MG63 (cell line): ENCODE results near the gene TAF1B. TPM values are rescaled to one million over a fixed set of nuclear protein-coding genes. Genes with fewer than 3 reads are reported as not detected.
A peak's percentile ranks its signal among the peaks of the same experiment; 100 is the strongest.
"Not testable (repeated sequence)": the region's sequence is repeated elsewhere in the genome, so short reads cannot be mapped to it uniquely, and the experiment has no call there.

Experiments used
- DNase-seq: peaks from one replicate; pipeline ENCODE4 v3.0.0-alpha.2; 2020
- H3K27me3 ChIP-seq: fragments of 250-450 bp; sonication (Bioruptor Pico); 2 replicates; pipeline ENCODE4 v1.5.1; 2020; ENCODE audit warnings: mild to moderate bottlenecking, moderate library complexity
- H3K36me3 ChIP-seq: fragments of 250-450 bp; sonication (Bioruptor Pico); 2 replicates; pipeline ENCODE4 v1.5.1; 2020; ENCODE audit warnings: mild to moderate bottlenecking, moderate library complexity
- H3K4me3 ChIP-seq: fragments of 250-450 bp; sonication (Bioruptor Pico); 2 replicates; pipeline ENCODE4 v1.5.1; 2020; ENCODE audit warnings: mild to moderate bottlenecking, moderate library complexity
- H3K9me3 ChIP-seq: fragments of 250-450 bp; sonication (Bioruptor Pico); 2 replicates; pipeline ENCODE4 v1.5.1; 2020; ENCODE audit warnings: mild to moderate bottlenecking, moderate library complexity
- total RNA-seq: library from RNA; depleted of rRNA; stranded (reverse); fragments of >200 nt; shearing (Covaris generic); gene quantifications from 2 replicates; pipeline ENCODE4 v1.2.3, GENCODE V29; 2014; ENCODE audit warnings: low replicate concordance

The TAF1B gene
- total RNA-seq, 1 experiment from 2014 or later = 27.0 TPM

DNA sequence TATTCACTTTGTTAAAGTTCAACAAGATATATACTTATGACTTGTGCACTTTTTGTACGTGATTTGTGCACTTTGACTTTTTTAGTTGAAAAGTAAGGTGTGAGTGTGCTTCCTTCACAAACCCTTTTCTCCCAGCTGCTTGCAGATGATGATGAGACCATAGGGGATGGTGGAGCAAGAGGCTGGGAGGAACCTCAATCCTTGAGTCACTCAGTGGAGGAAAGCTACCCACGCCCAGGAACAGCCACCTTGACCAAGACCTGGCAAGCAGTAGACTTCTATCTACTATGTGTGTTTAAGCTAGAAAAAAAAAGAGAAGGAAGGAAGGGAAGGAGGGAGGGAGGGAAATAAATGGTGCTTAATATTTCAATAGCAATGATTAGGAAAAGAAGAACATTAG is 25.2 kb upstream of the TAF1B start:
- H3K4me3 ChIP-seq = no peak overlapping the region
- H3K9me3 ChIP-seq = no peaks in the 10 kb centered on the region
- H3K27me3 ChIP-seq = no peaks in the 10 kb centered on the region
- DNase-seq = no peak
- H3K36me3 ChIP-seq = no peaks in the 10 kb centered on the region

DNA sequence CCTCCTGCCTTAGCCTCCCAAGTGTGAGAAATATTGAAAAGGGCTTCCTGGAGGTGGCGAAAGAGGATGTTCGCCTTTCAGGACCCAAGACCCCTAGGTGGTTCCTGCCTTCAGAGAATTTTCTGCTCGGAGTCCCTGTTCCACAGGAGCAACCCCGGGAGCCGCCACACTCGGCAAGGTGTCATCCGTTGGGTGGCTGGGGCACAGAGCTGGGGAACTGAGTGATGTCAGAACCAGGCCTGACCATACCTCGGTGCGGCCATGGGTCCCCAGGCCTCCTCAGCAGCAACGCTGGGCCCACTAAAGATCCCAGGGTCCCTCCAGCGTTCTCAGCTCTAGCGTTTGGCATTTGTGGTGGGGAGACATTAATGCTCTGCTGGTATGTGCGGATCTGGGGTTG is 23.7 kb upstream of the TAF1B start:
- Histone ChIP-seq H3K4me3 (no peak overlapping the region), H3K27me3 (no peaks in the 10 kb centered on the region), H3K9me3 (no peaks in the 10 kb centered on the region), H3K36me3 (no peaks in the 10 kb centered on the region)
- no peak for DNase-seq

DNA sequence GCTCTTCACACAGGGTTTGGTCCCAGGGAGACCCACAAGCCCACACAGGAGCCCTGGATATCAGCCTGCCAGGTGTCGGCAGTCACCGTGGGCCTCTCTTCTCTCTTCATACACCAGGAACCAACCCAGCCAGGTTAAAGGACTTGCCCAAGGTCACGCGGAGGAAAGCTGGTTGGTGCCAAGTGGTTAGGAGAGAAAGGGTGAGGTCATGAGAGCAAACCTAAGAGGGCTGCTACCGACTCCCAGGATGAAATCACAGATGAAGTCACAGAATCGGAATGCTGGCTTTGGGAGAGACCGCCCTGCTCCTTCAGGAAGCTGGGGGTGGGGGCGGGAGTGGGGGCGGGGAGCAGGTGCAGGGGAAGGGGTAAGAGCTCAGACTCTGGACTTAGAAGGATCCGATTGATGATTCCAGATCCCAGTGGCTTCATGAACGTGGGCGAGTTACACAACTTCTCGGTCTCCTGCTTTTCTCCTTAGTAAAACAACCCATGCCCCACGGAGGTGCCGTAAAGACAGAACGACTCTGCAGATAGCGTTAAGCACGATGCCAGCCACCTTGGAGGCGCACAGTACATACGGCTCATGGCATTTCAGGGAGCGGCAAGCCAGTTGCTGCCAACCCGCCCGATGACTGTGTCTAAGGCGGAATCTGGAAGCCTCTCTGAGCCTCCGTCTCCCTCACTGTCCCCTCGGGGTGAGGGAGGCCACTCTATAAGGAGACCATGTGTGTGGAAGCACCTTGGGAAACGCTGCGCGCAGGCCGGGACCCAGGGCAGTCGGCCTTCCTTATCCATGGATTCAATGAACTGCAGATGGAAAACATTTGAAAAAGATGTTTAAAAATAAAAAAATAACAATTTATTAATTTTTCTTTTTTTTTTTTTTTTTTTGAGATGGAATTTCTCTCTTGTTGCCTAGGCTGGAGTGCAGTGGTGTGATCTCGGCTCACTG is 23.0 kb upstream of the TAF1B start:
- DNase-seq = peak; percentile 68
- H3K9me3 ChIP-seq = no peaks in the 10 kb centered on the region

DNA sequence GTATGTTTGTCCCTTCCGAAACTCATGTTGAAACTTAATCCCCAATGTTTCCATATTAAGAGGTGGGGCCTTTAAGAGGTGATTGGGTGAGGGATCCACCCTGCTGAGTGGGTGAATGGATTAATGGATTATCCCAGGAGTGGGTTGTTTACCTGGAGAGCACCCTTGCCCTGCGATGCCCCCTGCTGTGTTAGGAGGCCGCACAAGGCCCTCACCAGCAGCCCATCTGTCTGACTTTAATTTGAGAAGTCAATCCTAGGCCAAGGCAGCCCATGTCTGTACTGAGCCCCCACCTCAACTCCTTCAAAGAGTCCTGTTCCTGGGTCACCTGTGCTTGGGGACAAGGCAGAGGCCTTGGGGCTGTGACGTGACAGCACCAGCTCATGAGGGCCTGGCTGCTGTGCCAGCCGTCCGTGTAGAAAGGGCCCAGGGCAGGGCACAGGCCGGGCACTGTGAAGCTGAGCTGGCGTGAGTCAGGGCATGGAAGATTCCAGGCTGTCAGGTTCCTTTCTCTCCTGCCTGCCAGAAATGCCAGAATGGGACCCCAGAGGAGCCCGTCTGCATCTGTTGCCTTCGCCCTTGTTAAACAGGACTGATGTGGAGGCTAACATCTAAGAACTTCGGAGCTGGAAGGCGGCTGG is 21.3 kb upstream of the TAF1B start:
- no peak for DNase-seq
- Histone ChIP-seq H3K4me3 (no peak overlapping the region), H3K9me3 (no peaks in the 10 kb centered on the region), H3K27me3 (no peaks in the 10 kb centered on the region), H3K36me3 (no peaks in the 10 kb centered on the region)

More for the DNA sequence above, 23.0 kb upstream of the TAF1B start:
- Histone ChIP-seq H3K36me3 (no peaks in the 10 kb centered on the region), H3K4me3 (no peak overlapping the region), H3K27me3 (no peaks in the 10 kb centered on the region)

DNA sequence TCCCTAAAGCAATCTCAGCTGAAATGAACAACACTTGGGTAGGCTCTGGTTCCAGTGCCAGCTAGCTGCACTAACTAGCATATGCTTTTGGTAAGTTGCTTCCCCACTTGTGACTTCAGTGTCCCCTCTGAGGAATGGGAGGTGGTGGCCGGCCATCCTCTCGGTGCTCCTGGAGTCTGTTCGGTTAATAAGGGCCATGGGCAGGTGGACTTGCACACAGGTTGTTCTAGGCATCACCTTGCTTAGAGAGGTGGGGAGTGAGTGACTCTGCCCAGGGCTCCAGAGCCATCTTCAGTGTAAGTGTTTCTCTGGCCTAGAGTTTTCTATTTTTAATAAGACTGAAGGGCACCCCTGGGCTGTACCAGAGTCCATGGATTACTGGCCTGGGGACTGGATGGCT is 18.8 kb upstream of the TAF1B start:
- no peaks in the 10 kb centered on the region for H3K36me3 ChIP-seq
- H3K9me3 ChIP-seq = no peaks in the 10 kb centered on the region
- H3K4me3 ChIP-seq = no peak overlapping the region
- H3K27me3 ChIP-seq = no peaks in the 10 kb centered on the region
- no peak for DNase-seq

DNA sequence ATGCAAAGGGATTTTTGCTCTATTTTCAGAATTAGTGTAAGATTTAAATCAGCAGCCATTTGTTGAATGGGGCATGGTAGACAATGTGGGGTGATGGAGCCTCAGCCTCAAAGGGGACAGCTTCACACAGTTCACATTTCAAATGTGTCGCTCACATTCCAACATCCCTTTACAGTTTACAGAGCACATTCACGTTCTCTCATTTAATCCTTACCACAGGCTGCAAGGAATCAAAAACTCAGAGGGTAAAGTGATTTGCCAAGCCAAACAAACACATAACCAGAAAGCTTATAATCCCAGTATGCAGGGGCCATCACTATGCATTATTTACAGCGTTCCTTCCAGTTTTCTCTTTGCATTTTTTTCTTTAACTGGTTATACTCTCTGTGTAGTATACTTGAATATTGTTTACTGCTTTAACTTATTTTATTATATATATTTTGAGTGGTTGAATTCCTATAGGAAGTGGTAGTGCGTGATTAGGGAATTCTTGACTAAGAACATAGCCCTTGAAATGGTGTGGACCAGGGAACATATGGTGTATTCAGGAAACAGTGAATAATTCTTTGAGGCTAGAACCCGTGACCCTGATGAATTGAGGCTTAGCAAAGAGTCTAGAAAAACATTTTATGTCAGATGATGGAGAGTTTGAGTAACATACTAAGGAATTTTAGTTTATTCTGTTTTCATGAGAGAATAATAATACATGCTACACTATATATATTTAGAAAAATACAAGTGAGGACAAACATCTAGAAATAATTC is 18.1 kb upstream of the TAF1B start:
- no peak overlapping the region for H3K4me3 ChIP-seq

DNA sequence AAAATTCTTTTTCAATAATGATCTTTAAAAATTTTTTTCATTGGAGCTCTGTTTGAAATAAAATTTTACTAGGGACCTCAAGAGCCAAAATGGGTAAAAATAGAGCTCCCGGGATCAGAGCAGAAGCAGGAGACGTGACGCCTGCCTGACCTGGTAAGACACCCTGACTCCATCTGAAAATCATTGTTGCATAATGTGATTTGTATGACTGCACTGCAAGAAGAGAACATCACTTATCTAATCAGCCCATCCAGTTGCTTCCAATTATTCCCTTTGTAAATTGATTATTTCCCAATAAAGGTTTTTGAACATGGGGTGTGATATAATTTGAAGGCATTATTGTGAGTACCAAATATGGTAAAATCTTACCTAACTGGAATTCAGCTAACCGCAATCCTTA is 17.1 kb upstream of the TAF1B start:
- H3K4me3 ChIP-seq = no peak overlapping the region
- H3K36me3 ChIP-seq = no peaks in the 10 kb centered on the region
- DNase-seq = no peak

More for the DNA sequence above, 18.1 kb upstream of the TAF1B start:
- Histone ChIP-seq H3K27me3 (no peaks in the 10 kb centered on the region), H3K9me3 (no peaks in the 10 kb centered on the region), H3K36me3 (no peaks in the 10 kb centered on the region)
- no peak for DNase-seq

DNA sequence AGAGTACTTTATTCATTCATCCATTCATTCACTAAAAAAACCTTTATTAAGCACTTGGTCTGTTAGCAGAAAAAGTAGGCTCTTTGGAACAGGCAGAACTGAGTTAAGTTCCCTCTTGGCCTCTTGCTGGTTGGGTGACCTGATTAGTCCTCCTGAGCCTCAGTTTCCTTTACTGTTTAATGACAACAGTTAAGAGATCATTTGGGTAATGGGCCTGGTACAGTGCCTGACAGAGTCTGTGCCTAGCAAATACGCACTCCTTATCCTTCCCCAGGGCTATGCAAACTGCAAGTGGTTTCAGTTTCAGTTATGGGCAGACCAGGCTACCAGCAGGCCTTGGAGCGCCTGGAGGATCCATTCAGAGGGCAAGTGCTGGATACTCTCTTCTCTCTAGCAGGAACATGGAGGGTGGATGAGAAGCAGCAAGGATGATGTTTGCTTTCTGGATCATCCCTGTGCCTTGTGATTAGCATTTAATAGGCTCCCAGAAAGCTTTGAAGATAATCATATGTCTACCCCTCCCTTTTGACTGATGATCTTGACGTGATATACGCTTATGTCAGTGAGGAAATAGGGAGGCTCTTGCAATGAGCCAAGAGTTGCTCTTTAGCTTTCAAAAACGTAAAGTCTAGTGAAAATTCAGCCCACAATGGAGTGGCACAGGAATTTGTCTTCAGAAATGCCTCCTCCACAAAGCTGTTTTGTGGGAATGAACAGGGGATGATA is 12.4 kb upstream of the TAF1B start:
- Histone ChIP-seq H3K27me3 (no peaks in the 10 kb centered on the region), H3K4me3 (no peak overlapping the region), H3K36me3 (no peaks in the 10 kb centered on the region), H3K9me3 (no peaks in the 10 kb centered on the region)
- DNase-seq = no peak

More for the DNA sequence above, 17.1 kb upstream of the TAF1B start:
- Histone ChIP-seq H3K27me3 (no peaks in the 10 kb centered on the region), H3K9me3 (no peaks in the 10 kb centered on the region)

DNA sequence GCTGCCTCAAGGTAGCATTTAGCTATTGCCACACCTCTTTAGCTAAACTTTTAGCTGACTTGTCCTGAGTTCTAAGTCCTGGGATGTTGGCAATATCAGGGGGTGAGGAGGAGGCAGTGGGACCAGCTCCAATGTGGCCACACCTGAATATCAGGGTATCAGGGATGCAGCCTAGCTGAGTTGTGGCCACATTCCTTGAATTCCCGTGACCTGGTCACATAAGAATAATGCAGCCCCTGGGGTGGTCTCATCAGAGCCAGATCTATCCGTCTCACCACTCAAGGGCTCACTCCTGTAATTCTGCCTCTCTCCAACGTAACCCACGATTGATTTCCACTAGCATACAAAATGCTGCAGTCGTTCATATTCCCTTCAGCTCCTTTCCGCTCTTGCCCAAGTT is 11.6 kb upstream of the TAF1B start:
- H3K27me3 ChIP-seq = no peaks in the 10 kb centered on the region
- H3K4me3 ChIP-seq = no peak overlapping the region
- no peak for DNase-seq
- H3K36me3 ChIP-seq = no peaks in the 10 kb centered on the region
- H3K9me3 ChIP-seq = no peaks in the 10 kb centered on the region

DNA sequence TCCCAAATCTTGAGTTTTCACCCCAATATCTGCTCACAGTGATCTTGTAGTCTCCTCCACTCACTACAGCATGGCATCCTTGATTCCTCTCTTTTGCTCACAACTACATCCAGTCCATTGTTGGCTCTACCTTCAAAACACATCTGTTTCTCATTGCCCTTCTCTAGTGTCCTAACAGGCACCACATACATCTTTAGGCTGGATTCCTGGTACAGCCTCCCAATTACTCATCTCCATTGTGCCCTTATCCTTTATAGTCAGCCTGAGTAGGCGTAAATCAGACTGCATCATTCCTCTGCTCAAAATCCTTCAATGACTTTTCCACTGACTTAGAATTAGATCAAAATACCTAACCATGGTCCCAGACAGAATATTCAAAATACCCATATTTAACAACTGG is 10.7 kb upstream of the TAF1B start:
- H3K9me3 ChIP-seq = no peaks in the 10 kb centered on the region
- H3K27me3 ChIP-seq = no peaks in the 10 kb centered on the region
- H3K36me3 ChIP-seq = no peaks in the 10 kb centered on the region
- no peak overlapping the region for H3K4me3 ChIP-seq
- DNase-seq = no peak

DNA sequence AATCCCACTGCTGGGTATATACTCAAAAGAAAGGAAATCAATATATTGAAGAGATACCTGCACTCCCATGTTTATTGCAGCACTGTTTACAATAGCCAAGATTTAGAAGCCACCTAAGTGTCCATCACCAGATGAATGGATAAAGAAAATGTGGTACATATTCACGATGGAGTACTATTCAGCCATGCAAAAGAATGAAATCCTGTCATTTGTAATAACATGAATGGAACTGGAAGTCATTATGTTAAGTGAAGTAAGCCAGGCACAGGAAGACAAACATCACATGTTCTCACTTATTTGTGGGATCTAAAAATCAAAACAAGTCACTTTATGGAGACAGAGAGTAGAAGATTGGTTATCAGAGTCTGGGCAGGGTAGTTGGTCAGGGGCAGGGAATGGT is 8.2 kb upstream of the TAF1B start:
- DNase-seq, H3K27me3 ChIP-seq, H3K9me3 ChIP-seq, H3K4me3 ChIP-seq, H3K36me3 ChIP-seq: not testable (repeated sequence)

DNA sequence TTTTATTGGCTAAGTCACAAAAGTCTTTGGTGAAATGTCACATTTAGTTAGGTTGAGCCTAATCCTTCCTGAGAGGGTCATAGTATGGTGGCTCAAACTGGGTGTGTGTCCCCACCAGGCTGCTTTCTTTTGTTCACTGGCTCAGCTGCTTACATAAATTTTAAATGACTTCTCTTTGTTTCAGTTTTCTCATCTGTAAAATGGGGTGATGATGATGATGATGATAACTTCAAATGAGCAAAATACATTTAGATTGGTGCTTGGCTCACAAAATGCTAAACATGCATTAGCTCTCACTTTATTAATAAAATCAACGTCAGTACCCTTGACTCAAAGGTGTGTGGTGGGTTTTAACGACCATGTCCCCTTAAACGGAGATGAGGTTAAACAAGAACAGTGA is 7.2 kb upstream of the TAF1B start:
- DNase-seq = no peak

DNA sequence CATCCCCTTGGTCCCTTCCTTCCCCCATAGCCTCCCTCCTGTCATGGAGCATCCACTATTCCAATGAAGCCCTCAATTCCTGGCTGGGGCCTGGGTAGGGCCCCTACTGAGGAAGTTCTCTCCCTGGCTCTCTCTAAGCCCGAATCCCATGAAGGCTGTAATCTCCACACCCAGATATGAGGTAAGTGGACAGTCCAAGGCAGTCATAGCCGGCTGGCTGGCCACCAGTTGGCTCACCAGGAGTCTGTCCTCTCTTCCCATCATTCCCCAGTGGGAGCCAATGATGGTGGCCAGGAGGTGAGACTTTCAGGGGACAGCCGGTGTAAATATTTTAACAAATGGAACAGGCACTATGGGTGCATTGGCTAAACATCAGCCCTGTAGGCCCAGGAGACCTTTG is 6.8 kb upstream of the TAF1B start:
- no peak overlapping the region for H3K4me3 ChIP-seq
- no peak for DNase-seq

More for the DNA sequence above, 7.2 kb upstream of the TAF1B start:
- no peaks in the 10 kb centered on the region for H3K27me3 ChIP-seq
- no peaks in the 10 kb centered on the region for H3K9me3 ChIP-seq
- H3K36me3 ChIP-seq = no peaks in the 10 kb centered on the region
- no peak overlapping the region for H3K4me3 ChIP-seq

DNA sequence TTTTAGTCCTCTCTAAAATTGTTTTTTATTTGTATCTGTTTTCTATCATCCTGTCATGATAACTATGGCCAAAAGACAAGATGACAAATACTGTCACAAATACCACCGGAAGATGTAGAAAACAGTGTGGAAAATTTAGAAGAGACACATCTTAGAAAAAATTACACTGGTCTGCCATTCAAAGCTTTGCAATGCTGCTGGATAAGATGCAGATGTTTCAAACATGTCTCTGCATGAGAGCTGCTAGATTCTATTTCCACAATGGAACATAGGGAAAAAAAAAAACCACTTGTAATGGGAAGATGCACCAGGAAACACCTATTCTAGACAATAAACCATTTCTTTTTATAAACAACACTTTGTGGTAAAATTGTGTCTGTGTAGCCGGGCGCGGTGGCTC is 5.8 kb upstream of the TAF1B start:
- DNase-seq = no peak
- Histone ChIP-seq H3K27me3 (no peaks in the 10 kb centered on the region), H3K4me3 (no peak overlapping the region)

More for the DNA sequence above, 6.8 kb upstream of the TAF1B start:
- H3K27me3 ChIP-seq = no peaks in the 10 kb centered on the region
- H3K36me3 ChIP-seq = no peaks in the 10 kb centered on the region
- no peaks in the 10 kb centered on the region for H3K9me3 ChIP-seq

DNA sequence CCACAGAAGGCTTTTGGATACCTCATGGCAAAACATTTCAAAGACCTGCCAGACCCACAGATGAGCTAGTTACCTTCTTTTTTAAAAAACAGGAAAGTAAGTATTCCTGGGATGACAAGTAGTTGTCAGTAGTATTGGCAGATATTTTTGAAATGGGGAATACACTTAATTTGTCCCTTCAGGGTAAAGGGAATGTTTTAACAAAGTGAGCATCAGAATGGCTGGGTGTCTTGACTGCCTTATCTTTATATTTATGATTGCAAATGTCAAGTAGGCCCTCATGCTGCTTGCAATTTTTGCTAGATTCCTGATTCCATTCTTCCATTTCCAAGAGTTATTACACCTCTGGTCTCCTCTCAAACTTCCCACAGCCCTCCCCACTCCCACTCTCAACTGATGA is 4.9 kb upstream of the TAF1B start:
- Histone ChIP-seq H3K36me3 (no peaks in the 10 kb centered on the region), H3K27me3 (no peaks in the 10 kb centered on the region), H3K4me3 (no peak overlapping the region), H3K9me3 (no peaks in the 10 kb centered on the region)
- DNase-seq = no peak

More for the DNA sequence above, 5.8 kb upstream of the TAF1B start:
- Histone ChIP-seq H3K36me3 (no peaks in the 10 kb centered on the region), H3K9me3 (no peaks in the 10 kb centered on the region)

DNA sequence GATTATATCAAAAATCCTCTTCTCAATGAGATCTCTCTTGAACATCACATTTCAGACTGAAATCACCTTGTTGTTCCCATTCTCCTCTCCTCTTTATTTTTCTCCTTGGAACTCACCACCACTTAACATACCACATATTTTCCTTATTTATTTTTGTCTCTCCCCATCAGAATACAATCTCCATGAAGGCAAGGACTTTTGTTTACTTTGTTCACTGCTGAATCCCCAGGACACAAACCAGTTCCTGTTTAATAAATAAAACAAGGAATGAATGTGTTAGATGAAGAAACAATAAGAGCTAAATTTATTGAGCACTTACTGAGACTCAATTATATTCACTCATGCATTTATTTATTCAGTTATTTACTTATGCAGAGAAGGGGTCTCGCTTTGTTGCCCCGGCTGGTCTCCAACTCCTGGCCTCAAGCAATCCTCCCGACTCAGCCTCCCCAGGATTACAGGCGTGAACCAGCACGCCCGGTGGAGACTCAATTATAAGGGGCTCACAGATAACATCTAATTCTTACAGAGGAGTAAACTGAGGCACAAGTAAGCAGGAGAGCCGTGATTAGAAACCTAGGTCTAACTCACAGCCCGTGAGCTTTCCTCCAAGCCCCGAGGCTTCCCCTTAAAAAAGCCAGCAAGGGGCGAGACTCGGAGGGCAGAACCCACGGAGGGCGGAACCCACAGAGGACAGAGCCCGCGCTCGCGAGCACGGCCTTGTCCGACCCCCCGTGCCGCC is 616 bp upstream of the TAF1B start:
- Histone ChIP-seq H3K9me3 (no peaks in the 10 kb centered on the region), H3K4me3 (peak overlapping the region; percentile 64), H3K36me3 (peaks cover 16% of the 10 kb centered on the region), H3K27me3 (no peaks in the 10 kb centered on the region)
- DNase-seq = no peak
